ENCODE data around the gene PRXL2A. TPM values are rescaled to one million over a fixed set of nuclear protein-coding genes. Genes with fewer than 3 reads are reported as not detected.

The PRXL2A gene
- total and polyA plus RNA-seq, 10 donors, result 12.4 to 20.7 (median 16.0) TPM

DNA sequence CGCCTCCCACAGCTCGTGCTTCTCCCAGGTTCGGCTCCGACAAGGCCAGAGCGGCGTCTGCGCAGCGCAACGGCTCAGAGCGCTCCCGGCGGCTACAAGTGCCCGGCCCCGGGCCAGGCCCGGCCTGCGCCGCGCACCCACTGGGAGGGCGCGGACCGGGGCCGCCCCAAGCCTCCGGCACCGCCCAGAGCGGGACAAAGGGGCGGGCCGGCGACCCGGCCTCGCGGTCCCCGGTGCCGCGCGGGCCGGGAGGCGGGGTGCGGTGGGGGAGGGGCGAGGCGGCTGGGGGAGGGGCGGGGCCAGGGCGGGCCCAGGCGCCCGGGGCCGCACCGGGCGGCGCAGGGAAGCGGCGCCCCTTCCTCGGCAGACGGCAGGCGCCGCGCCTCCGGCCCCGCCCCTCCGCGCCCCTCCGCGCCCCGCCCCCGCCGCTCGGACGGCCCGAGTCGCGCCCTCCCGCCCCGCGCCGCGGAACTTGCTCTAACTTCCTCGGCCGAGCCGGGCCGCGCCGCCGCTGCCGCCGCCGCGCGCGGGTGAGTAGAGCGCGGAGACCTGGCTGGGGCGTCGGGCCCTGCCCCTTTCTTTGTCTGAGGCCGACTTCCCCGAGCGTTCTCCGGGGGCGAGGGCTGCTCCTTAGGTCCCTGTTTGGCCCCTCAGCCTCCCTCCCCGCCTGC lies 45.6 kb downstream of the PRXL2A start, which contains the start of gene TSPAN14:
Gene TSPAN14 (plus strand): TSS at position 469 of the 671 bp plus-strand sequence. CDS start 34,924 bp downstream, outside the sequence.
- Histone ChIP-seq H3K9me3 (peaks cover 0 to 6% (median 0%) of the 10 kb centered on the region in 8 donors), H3K27ac (peak within 1 kb of the TSS; percentile 92 to 99 (median 98)), H3K4me1 (peaks cover 38 to 72% (median 48%) of the 10 kb centered on the region in 6 donors), H3K27me3 (replicated peaks in 1 of 7) (no peaks in the 10 kb centered on the region), H3K4me3 (peak within 1 kb of the TSS; percentile 78 to 96 (median 82)), H3K36me3 (peaks cover 0 to 12% (median 0%) of the 10 kb centered on the region in 6 donors)
- intact Hi-C loops (cut with DNase I; ENCODE audit: low total_unique reads), result no loop called here
- peak; percentile 97 for DNase-seq
- 0 to 3% (median 1%) methylated on average over 27 to 95 of the region's 97 CpGs for WGBS, 5 donors
- TF ChIP-seq, protein P1, sequence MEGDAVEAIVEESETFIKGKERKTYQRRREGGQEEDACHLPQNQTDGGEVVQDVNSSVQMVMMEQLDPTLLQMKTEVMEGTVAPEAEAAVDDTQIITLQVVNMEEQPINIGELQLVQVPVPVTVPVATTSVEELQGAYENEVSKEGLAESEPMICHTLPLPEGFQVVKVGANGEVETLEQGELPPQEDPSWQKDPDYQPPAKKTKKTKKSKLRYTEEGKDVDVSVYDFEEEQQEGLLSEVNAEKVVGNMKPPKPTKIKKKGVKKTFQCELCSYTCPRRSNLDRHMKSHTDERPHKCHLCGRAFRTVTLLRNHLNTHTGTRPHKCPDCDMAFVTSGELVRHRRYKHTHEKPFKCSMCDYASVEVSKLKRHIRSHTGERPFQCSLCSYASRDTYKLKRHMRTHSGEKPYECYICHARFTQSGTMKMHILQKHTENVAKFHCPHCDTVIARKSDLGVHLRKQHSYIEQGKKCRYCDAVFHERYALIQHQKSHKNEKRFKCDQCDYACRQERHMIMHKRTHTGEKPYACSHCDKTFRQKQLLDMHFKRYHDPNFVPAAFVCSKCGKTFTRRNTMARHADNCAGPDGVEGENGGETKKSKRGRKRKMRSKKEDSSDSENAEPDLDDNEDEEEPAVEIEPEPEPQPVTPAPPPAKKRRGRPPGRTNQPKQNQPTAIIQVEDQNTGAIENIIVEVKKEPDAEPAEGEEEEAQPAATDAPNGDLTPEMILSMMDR (IDR thresholded peaks at IDR 0.05 in 8 of 11, conservative IDR thresholded peaks at IDR 0.05 in 3 of 11), result peak in 1 of 11 experiments; percentile 4
- TF ChIP-seq POLR2A (IDR thresholded peaks at IDR 0.05), result peak in 2 of 3 donors; percentile 39 to 73
- peak; percentile 79 to 90 (median 89) for TF ChIP-seq POLR2AphosphoS5 (IDR thresholded peaks at IDR 0.05)

DNA sequence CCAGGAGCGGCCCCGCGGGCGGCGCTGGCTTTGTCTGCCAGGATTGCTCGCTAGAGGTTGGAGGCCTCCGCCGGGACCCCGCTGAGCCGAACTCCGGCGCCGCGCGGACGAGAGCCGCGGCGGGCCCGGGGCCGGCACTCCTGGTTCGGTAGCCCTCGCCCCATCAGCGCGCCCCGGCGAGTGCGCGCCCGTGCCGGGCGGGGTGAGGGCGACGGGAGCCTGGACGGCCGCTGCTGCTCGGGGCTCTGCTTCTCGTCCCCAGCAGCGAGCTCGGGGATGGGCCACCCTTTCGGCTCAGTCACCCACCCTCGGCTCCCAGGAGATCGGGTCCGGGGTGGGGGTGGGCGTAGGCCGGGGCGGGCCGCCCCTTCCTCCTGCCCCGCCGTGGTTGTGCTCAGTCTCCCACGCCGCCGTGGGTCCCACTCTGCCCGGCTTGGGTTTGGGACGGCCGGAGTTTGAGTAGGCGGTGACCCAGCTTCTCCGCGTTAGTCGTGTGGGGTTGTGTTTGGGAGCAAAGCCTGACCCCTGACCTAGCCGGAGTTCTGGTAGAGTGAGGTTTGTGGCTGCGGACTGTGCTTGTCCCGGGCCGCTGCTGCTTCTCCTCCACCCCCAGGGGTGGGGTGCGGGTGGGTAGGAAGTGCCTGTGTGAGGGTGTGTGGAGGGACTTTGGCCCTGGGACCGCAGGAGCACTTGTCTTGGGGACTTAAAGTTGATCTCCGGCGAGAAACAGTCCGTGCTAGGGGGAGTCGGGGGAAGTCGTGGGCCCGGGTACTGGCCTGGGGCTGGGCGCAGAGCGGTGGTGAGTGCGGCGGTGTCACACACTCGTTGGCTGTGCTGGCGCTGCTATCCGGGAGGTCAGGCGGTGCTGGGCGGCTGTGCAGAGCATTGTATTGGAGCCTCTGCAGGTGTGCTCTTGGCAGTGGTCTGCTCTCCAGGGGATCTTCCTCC lies 46.4 kb downstream of the PRXL2A start:
- 0 to 1% (median 1%) methylated on average over 21 to 81 of the region's 81 CpGs for WGBS, 5 donors
- H3K4me3 ChIP-seq, result peak overlapping the region; percentile 78 to 96 (median 82)
- TF ChIP-seq POLR2AphosphoS5 (IDR thresholded peaks at IDR 0.05) (peak; percentile 65 to 80 (median 76)), POLR2A (IDR thresholded peaks at IDR 0.05) (no peak)
- TF ChIP-seq, protein P1 (IDR thresholded peaks at IDR 0.05 in 8 of 11, conservative IDR thresholded peaks at IDR 0.05 in 3 of 11), result peak in 1 of 11 experiments; percentile 10
- intact Hi-C loops (cut with DNase I; ENCODE audit: low total_unique reads), result no loop called here
- H3K4me1 ChIP-seq, result peaks cover 46 to 75% (median 55%) of the 10 kb centered on the region in 6 donors
- peaks cover 0 to 6% (median 0%) of the 10 kb centered on the region in 8 donors for H3K9me3 ChIP-seq
- H3K27ac ChIP-seq, result peak overlapping the region; percentile 92 to 99 (median 98)
- H3K36me3 ChIP-seq, result peaks cover 0 to 12% (median 0%) of the 10 kb centered on the region in 6 donors
- DNase-seq, result peak; percentile 92
- no peaks in the 10 kb centered on the region for H3K27me3 ChIP-seq (replicated peaks in 1 of 7)

DNA sequence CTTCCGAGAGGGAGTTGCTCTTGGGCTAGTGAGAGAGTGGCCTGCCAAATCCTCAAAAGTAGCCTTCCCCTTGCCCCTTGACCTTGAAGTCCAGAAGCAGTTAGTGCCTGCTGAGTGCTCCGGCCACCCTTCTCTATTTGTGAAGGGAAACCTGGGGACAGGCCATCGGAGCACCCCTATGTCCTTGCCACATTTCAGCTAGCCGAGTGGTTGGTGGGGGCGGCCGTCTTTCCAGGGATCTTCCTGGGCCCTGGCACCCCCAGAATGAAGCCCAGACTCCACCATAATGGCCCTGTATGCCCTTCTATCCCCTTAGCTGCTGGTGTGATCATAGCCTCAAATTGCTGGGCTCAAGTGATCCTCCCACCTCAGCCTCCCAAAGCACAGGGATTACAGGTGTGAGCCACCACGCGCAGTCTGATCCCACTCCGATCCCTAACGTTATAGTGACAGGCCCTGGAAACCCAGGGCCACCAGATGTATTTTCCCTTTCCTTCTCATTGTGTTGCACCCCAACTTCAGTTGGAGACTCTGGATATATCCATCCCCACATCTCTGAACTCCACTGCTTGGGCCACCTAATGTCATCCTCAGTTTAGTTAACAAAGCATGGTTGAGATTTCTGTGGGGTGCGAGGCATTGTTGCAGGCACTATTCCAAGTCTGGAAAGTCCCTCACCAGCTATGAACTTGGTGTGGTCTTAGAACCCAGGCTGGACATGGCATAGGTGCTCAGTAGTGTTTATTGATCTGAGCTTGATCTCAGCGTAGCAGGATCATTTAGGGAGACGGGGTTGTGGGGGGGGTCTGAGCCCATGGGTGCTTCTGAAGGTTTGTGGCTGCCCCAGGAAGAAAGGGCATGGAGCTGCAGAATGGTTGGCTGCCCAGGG lies 47.4 kb downstream of the PRXL2A start:
- Histone ChIP-seq H3K27me3 (replicated peaks in 1 of 7) (no peaks in the 10 kb centered on the region), H3K27ac (peak overlapping the region in 7 of 8 donors; percentile 92 to 99 (median 99)), H3K9me3 (peaks cover 0 to 6% (median 0%) of the 10 kb centered on the region in 8 donors), H3K4me1 (peaks cover 55 to 75% (median 64%) of the 10 kb centered on the region in 6 donors), H3K4me3 (peak overlapping the region; percentile 78 to 96 (median 82)), H3K36me3 (peaks cover 0 to 12% (median 0%) of the 10 kb centered on the region in 6 donors)
- intact Hi-C loops (cut with DNase I; ENCODE audit: low total_unique reads), result no loop called here
- WGBS, 5 donors, result 55 to 72% (median 62%) methylated on average over 10 to 13 of the region's 13 CpGs
- no peak for DNase-seq
- no peak for TF ChIP-seq POLR2A (IDR thresholded peaks at IDR 0.05)
- TF ChIP-seq POLR2AphosphoS5 (IDR thresholded peaks at IDR 0.05), result no peak
- TF ChIP-seq, protein P1 (IDR thresholded peaks at IDR 0.05 in 8 of 11, conservative IDR thresholded peaks at IDR 0.05 in 3 of 11), result no peak

Data from spleen (tissue), 11 donors.